Muscle layer of colon (tissue), 2 donors: ENCODE results near the gene SYK.

Experiments used
- H3K27ac ChIP-seq: one replicate; pipeline ENCODE4 v1.7.0; 2013; ENCODE audit warnings: low read depth, mild to moderate bottlenecking, low read length, moderate library complexity
- H3K27me3 ChIP-seq, 2 donors: one replicate each; pipeline ENCODE4 v1.7.0; 2013; ENCODE audit warnings: low read length in 2 of 2, mild to moderate bottlenecking in 2 of 2; ENCODE audit not compliant: insufficient read depth in 2 of 2, control insufficient read depth in 1 of 2
- H3K36me3 ChIP-seq: one replicate; pipeline ENCODE4 v1.7.0; 2013; ENCODE audit warnings: mild to moderate bottlenecking, low read length; ENCODE audit not compliant: insufficient read depth
- H3K4me1 ChIP-seq: one replicate; pipeline ENCODE4 v1.7.0; 2013; ENCODE audit warnings: mild to moderate bottlenecking, low read length; ENCODE audit not compliant: insufficient read depth
- H3K4me3 ChIP-seq, 2 donors: one replicate each; pipeline ENCODE4 v1.7.0; 2013; ENCODE audit warnings: low read length in 2 of 2, low read depth in 1 of 2, mild to moderate bottlenecking in 1 of 2, moderate library complexity in 1 of 2
- H3K9ac ChIP-seq: one replicate; pipeline ENCODE4 v1.7.0; 2013; ENCODE audit warnings: low read length
- H3K9me3 ChIP-seq: one replicate; pipeline ENCODE4 v1.7.0; 2013; ENCODE audit warnings: mild to moderate bottlenecking, low read length
- donor health status: abdominal sarcoma.
- donor health status: Adenocarcinoma of cecum.

SYK gene

GRCh38 chr9:90827181-90827871, 25.7 kb downstream of the SYK start:
- no peaks in the 10 kb centered on the region for H3K4me1 ChIP-seq
- no peak overlapping the region for H3K27ac ChIP-seq
- H3K9ac ChIP-seq: no peak overlapping the region
- H3K9me3 ChIP-seq: no peaks in the 10 kb centered on the region
- H3K36me3 ChIP-seq: no peaks in the 10 kb centered on the region
- H3K4me3 ChIP-seq: no peak overlapping the region
- H3K27me3 ChIP-seq: no peaks in the 10 kb centered on the region

GRCh38 chr9:90830051-90830450, 28.4 kb downstream of the SYK start:
- no peaks in the 10 kb centered on the region for H3K36me3 ChIP-seq
- H3K9ac ChIP-seq: no peak overlapping the region
- no peaks in the 10 kb centered on the region for H3K4me1 ChIP-seq
- no peak overlapping the region for H3K27ac ChIP-seq
- no peak overlapping the region for H3K4me3 ChIP-seq
- no peaks in the 10 kb centered on the region for H3K9me3 ChIP-seq
- no peaks in the 10 kb centered on the region for H3K27me3 ChIP-seq

GRCh38 chr9:90830977-90831376, 29.4 kb downstream of the SYK start:
- H3K4me3 ChIP-seq: no peak overlapping the region
- no peaks in the 10 kb centered on the region for H3K27me3 ChIP-seq
- no peaks in the 10 kb centered on the region for H3K9me3 ChIP-seq
- H3K4me1 ChIP-seq: no peaks in the 10 kb centered on the region
- no peak overlapping the region for H3K27ac ChIP-seq
- no peak overlapping the region for H3K9ac ChIP-seq
- H3K36me3 ChIP-seq: no peaks in the 10 kb centered on the region

GRCh38 chr9:90832261-90832660, 30.6 kb downstream of the SYK start:
- Histone ChIP-seq H3K27me3 (no peaks in the 10 kb centered on the region), H3K9me3 (no peaks in the 10 kb centered on the region), H3K36me3 (no peaks in the 10 kb centered on the region), H3K27ac (no peak overlapping the region), H3K4me1 (no peaks in the 10 kb centered on the region), H3K4me3 (no peak overlapping the region), H3K9ac (no peak overlapping the region)

- Histone ChIP-seq H3K9me3 (no peaks in the 10 kb centered on the region), H3K27ac (no peak overlapping the region), H3K27me3 (no peaks in the 10 kb centered on the region), H3K36me3 (no peaks in the 10 kb centered on the region), H3K9ac (no peak overlapping the region), H3K4me3 (no peak overlapping the region), H3K4me1 (no peaks in the 10 kb centered on the region)
These were observed 33.4 kb downstream of the SYK start for GRCh38 chr9:90834828-90835595.

- Histone ChIP-seq H3K27me3 (no peaks in the 10 kb centered on the region), H3K4me3 (no peak overlapping the region), H3K9ac (no peak overlapping the region), H3K36me3 (no peaks in the 10 kb centered on the region), H3K9me3 (no peaks in the 10 kb centered on the region), H3K4me1 (no peaks in the 10 kb centered on the region), H3K27ac (no peak overlapping the region)
These were observed 34.9 kb downstream of the SYK start for GRCh38 chr9:90836411-90837080.

- Histone ChIP-seq H3K9me3 (no peaks in the 10 kb centered on the region), H3K4me3 (no peak overlapping the region), H3K4me1 (no peaks in the 10 kb centered on the region), H3K27me3 (no peaks in the 10 kb centered on the region), H3K27ac (no peak overlapping the region), H3K9ac (no peak overlapping the region), H3K36me3 (no peaks in the 10 kb centered on the region)
These were observed 36.5 kb downstream of the SYK start for GRCh38 chr9:90838098-90838497.

GRCh38 chr9:90838581-90839154, 37.0 kb downstream of the SYK start:
- no peaks in the 10 kb centered on the region for H3K4me1 ChIP-seq
- no peak overlapping the region for H3K27ac ChIP-seq

GRCh38 chr9:90839183-90839728, 37.6 kb downstream of the SYK start:
- Histone ChIP-seq H3K27ac (no peak overlapping the region), H3K9ac (no peak overlapping the region), H3K4me1 (no peaks in the 10 kb centered on the region), H3K9me3 (no peaks in the 10 kb centered on the region), H3K27me3 (no peaks in the 10 kb centered on the region), H3K4me3 (no peak overlapping the region), H3K36me3 (no peaks in the 10 kb centered on the region)

More at GRCh38 chr9:90838581-90839154, 37.0 kb downstream of the SYK start:
- H3K9me3 ChIP-seq: no peaks in the 10 kb centered on the region
- no peak overlapping the region for H3K9ac ChIP-seq
- H3K4me3 ChIP-seq: no peak overlapping the region
- H3K36me3 ChIP-seq: no peaks in the 10 kb centered on the region
- no peaks in the 10 kb centered on the region for H3K27me3 ChIP-seq

GRCh38 chr9:90840696-90841095, 39.1 kb downstream of the SYK start:
- Histone ChIP-seq H3K9ac (no peak overlapping the region), H3K27ac (no peak overlapping the region), H3K4me3 (no peak overlapping the region), H3K36me3 (no peaks in the 10 kb centered on the region), H3K27me3 (no peaks in the 10 kb centered on the region), H3K9me3 (no peaks in the 10 kb centered on the region), H3K4me1 (no peaks in the 10 kb centered on the region)

- no peaks in the 10 kb centered on the region for H3K4me1 ChIP-seq
- H3K27ac ChIP-seq: no peak overlapping the region
- no peaks in the 10 kb centered on the region for H3K36me3 ChIP-seq
- H3K27me3 ChIP-seq: no peaks in the 10 kb centered on the region
- H3K9ac ChIP-seq: no peak overlapping the region
- no peaks in the 10 kb centered on the region for H3K9me3 ChIP-seq
- no peak overlapping the region for H3K4me3 ChIP-seq
These were observed 39.6 kb downstream of the SYK start for GRCh38 chr9:90841213-90841612.
